H1 (cell line): ENCODE data around the gene C5orf22. TPM values are rescaled to one million over a fixed set of nuclear protein-coding genes. Genes with fewer than 3 reads are reported as not detected.

Source experiments
- CEBPB ChIP-seq: IDR thresholded peaks from 2 replicates; pipeline ENCODE4 v1.6.1; 2012; ENCODE audit warnings: low read depth, low read length
- polyA plus RNA-seq, 7 experiments: library from polyadenylated mRNA; depleted of rRNA in 3 of 7; stranded (reverse) in 5 of 7; unstranded in 2 of 7; fragments of >200 nt in 5 of 7; fragments of 200-250 nt in 2 of 7; gene quantifications; 1 replicate in 5 of 7; 2 replicates in 1 of 7; 4 replicates in 1 of 7; pipeline versions ENCODE4 v1.2.1 to v1.2.3, GENCODE V29; 2011 to 2013; ENCODE audit warnings: missing spikeins in 2 of 7, mixed read lengths in 2 of 7
- total RNA-seq: library from RNA; stranded (reverse); fragmentation: NEBNext Ultra II Directional; extraction: Animal tissue kit (Norgen Biotek cat#: 25700); gene quantifications from 2 replicates; pipeline ENCODE4 v1.2.1, GENCODE V29; 2021

C5orf22 gene
- total and polyA plus RNA-seq, 2 of the 8 experiments (the other 6 are each of a cell fraction or from before 2014, with no cell fraction given) = 19.6 to 36.2 TPM

- TF ChIP-seq CEBPB = no peak
Observed at GRCh38 chr5:31556461-31556860, 24.4 kb downstream of the C5orf22 start (continued).
